Subcutaneous abdominal adipose tissue (tissue), 5 donors: ENCODE results near the gene SETBP1.

Source experiments
- H3K27ac ChIP-seq: one replicate; pipeline ENCODE4 v1.7.0; 2013; ENCODE audit warnings: low read depth, mild to moderate bottlenecking, inconsistent platforms, low read length, moderate library complexity
- H3K27me3 ChIP-seq, 5 donors: one replicate each; pipeline ENCODE4 v1.7.0; 2013; ENCODE audit warnings: low read length in 5 of 5, inconsistent platforms in 1 of 5; ENCODE audit not compliant: control insufficient read depth in 5 of 5, insufficient read depth in 4 of 5
- H3K36me3 ChIP-seq, 5 donors: one replicate each; pipeline ENCODE4 v1.7.0; 2013; ENCODE audit warnings: low read length in 5 of 5; ENCODE audit not compliant: control insufficient read depth in 5 of 5, insufficient read depth in 5 of 5
- H3K4me1 ChIP-seq, 5 donors: one replicate each; pipeline ENCODE4 v1.7.0; 2013; ENCODE audit warnings: low read length in 5 of 5, mild to moderate bottlenecking in 3 of 5, moderate library complexity in 1 of 5; ENCODE audit not compliant: control insufficient read depth in 5 of 5, insufficient read depth in 5 of 5
- H3K4me3 ChIP-seq, 5 donors: one replicate each; pipeline ENCODE4 v1.7.0; 2013; ENCODE audit warnings: low read length in 5 of 5, low read depth in 1 of 5
- H3K9ac ChIP-seq, 5 donors: one replicate each; pipeline ENCODE4 v1.7.0; 2013; ENCODE audit warnings: low read length in 5 of 5, mild to moderate bottlenecking in 4 of 5, moderate library complexity in 3 of 5
- H3K9me3 ChIP-seq, 5 donors: one replicate each; pipeline ENCODE4 v1.7.0; 2013; ENCODE audit warnings: low read length in 5 of 5; ENCODE audit not compliant: control insufficient read depth in 5 of 5
- donor health status: healthy.
- donor health status: healthy.
- donor health status: healthy.
- donor health status: healthy.
- donor health status: healthy.

Gene SETBP1

DNA sequence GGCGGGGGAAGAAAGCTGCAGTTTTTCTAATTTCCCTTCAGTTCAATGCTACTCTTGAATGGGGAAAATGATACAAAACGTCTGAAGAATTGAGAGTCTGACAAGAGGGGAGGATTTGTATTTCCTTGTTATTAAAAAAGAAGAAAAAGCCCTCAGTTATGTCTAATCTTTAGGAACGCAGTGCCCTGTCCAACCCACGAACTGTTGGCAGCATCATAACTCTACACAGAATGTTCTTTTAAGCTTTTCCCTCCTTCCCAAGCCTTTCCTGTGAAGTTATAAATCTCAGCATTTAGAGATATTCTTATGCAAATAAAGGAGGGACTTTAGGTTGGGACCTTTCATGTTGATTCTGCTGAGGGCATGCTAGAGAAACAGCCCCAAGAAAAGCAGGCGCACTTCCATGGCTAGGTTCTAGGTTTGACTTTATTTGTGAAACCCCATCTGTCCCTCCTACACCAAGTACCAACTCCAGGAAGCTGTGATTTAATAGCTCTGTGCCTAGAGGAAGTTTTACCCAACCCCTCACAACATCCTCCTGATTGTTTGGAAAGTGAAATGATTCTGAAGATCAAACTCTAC, 288.6 kb downstream of the SETBP1 start:
- H3K4me3 ChIP-seq: no peak overlapping the region
- H3K9ac ChIP-seq: no peak overlapping the region
- no peaks in the 10 kb centered on the region for H3K36me3 ChIP-seq
- no peaks in the 10 kb centered on the region for H3K27me3 ChIP-seq
- no peaks in the 10 kb centered on the region for H3K9me3 ChIP-seq
- H3K4me1 ChIP-seq: peaks cover 0 to 1% (median 0%) of the 10 kb centered on the region in 5 donors
- H3K27ac ChIP-seq: no peak overlapping the region

- H3K27ac ChIP-seq: no peak overlapping the region
- no peaks in the 10 kb centered on the region for H3K27me3 ChIP-seq
- no peak overlapping the region for H3K9ac ChIP-seq
- no peaks in the 10 kb centered on the region for H3K4me1 ChIP-seq
- H3K4me3 ChIP-seq: no peak overlapping the region
- no peaks in the 10 kb centered on the region for H3K9me3 ChIP-seq
- H3K36me3 ChIP-seq: no peaks in the 10 kb centered on the region
Measured at GRCh38 chr18:44973282-44973681, 292.6 kb downstream of the SETBP1 start.

DNA sequence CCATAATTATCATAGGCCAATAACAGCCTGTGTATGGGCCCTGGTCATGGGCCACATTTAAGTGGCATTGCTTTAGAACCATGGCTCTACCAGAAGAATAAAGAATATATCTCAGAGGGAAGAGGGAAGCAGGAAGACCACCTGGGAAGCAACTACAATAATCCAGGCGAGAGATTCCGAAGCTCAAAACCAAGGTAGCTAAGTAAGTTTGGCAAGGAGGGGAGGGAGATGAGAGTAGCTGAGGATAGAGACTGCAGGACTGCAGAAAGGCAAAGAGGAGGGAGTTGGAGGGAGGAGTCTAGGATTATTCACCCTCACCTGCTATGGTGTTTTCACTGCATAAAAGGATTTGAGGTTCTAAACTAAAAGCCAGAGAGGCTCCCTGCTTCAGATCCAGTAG, 293.5 kb downstream of the SETBP1 start:
- no peaks in the 10 kb centered on the region for H3K4me1 ChIP-seq
- no peaks in the 10 kb centered on the region for H3K9me3 ChIP-seq
- no peak overlapping the region for H3K9ac ChIP-seq
- no peak overlapping the region for H3K27ac ChIP-seq
- H3K4me3 ChIP-seq: no peak overlapping the region
- H3K36me3 ChIP-seq: no peaks in the 10 kb centered on the region
- H3K27me3 ChIP-seq: no peaks in the 10 kb centered on the region

- Histone ChIP-seq H3K27ac (no peak overlapping the region), H3K4me1 (no peaks in the 10 kb centered on the region), H3K27me3 (no peaks in the 10 kb centered on the region), H3K9ac (no peak overlapping the region), H3K36me3 (no peaks in the 10 kb centered on the region), H3K4me3 (no peak overlapping the region), H3K9me3 (no peaks in the 10 kb centered on the region)
Measured at GRCh38 chr18:44977856-44978255, 297.2 kb downstream of the SETBP1 start.

- H3K27me3 ChIP-seq: no peaks in the 10 kb centered on the region
- no peak overlapping the region for H3K4me3 ChIP-seq
- no peaks in the 10 kb centered on the region for H3K9me3 ChIP-seq
- H3K36me3 ChIP-seq: no peaks in the 10 kb centered on the region
- H3K4me1 ChIP-seq: no peaks in the 10 kb centered on the region
- no peak overlapping the region for H3K27ac ChIP-seq
- no peak overlapping the region for H3K9ac ChIP-seq
Measured at GRCh38 chr18:44979748-44980147, 299.1 kb downstream of the SETBP1 start.

DNA sequence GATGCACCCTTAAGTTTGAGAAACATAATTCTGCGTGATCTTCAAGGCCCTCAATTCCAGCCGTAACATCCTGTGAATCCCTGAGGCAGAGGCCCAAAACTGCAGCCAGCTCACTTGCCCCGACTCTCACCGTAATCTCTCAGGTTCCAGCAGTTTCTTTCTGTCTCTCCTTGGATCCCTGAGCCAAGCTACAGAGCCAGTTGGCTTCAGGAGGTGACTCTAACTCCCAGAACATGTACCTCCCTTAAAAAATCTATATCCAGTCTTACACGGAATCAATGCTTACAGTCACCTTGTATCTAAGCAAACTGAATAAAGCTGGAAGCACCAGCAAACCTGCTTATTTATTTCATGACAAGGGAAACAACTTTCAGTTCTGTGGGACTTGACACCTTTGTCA, 300.4 kb downstream of the SETBP1 start:
- no peaks in the 10 kb centered on the region for H3K9me3 ChIP-seq
- no peaks in the 10 kb centered on the region for H3K27me3 ChIP-seq
- no peaks in the 10 kb centered on the region for H3K36me3 ChIP-seq
- peaks cover 0 to 4% (median 0%) of the 10 kb centered on the region in 5 donors for H3K4me1 ChIP-seq
- no peak overlapping the region for H3K27ac ChIP-seq
- no peak overlapping the region for H3K4me3 ChIP-seq
- no peak overlapping the region for H3K9ac ChIP-seq

DNA sequence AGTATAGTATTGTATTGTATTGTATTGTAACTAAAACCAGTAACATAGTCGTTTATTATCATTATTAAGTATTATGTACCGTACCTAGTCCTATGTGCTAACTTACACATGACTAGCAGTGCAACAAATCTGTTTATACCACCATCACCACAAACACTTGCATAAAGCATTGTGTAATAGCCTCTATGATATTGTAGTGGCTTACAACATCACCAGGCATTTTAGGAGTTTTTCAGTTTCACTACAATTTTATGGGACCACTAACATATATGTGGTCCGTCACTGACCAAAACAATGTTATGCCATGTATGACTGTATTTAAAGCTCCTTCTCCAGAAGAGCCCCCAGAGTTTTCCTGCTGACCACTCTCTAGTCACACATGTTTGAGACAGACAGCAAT, 306.2 kb downstream of the SETBP1 start:
- Histone ChIP-seq H3K27me3 (no peaks in the 10 kb centered on the region), H3K9me3 (peaks cover 0 to 7% (median 0%) of the 10 kb centered on the region in 5 donors), H3K4me1 (peaks cover 0 to 12% (median 5%) of the 10 kb centered on the region in 5 donors), H3K27ac (no peak overlapping the region), H3K9ac (no peak overlapping the region), H3K36me3 (no peaks in the 10 kb centered on the region), H3K4me3 (no peak overlapping the region)

GRCh38 chr18:44987371-44987770, 306.7 kb downstream of the SETBP1 start:
- peaks cover 0 to 12% (median 5%) of the 10 kb centered on the region in 5 donors for H3K4me1 ChIP-seq
- H3K27me3 ChIP-seq: no peaks in the 10 kb centered on the region
- no peak overlapping the region for H3K9ac ChIP-seq
- no peak overlapping the region for H3K4me3 ChIP-seq
- H3K9me3 ChIP-seq: peaks cover 0 to 7% (median 0%) of the 10 kb centered on the region in 5 donors
- H3K27ac ChIP-seq: no peak overlapping the region
- H3K36me3 ChIP-seq: no peaks in the 10 kb centered on the region

DNA sequence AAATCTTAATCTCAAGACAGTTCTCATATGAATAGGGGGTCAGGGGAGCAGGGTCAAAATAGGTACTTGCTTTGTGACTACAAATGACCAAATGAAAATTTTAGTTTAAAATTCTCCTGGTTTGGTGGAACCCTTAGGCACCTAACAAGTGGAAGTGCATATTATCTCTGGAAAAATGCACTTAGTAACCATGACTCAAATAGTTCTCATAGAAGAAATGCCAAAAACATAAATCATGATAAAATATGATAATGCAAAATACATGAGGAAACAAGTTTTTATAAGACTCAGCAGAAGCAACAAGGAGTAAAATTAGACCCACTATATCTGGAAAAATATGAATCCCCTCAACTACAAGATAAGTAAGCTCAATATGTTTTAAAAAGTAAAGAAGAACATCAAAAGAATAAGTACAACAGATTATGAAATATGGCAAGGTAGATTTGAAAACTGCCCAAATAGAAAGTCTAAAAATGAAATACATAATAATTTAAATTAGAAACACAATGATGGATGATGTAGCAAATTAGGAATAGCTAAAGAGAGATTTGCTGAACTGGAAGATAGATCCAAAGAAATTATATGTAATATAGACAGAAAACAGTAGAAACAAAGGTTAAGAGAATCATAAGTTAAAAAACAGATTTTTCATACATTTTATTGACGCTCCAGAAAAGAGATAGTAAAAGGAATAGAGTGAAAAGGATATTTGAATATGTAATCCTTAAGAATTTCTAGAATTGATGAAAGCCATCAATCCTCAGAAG, 308.3 kb downstream of the SETBP1 start:
- H3K4me1 ChIP-seq: peaks cover 0 to 12% (median 5%) of the 10 kb centered on the region in 5 donors
- no peaks in the 10 kb centered on the region for H3K27me3 ChIP-seq
- H3K36me3 ChIP-seq: no peaks in the 10 kb centered on the region
- H3K27ac ChIP-seq: no peak overlapping the region
- H3K9ac ChIP-seq: no peak overlapping the region
- peaks cover 0 to 7% (median 0%) of the 10 kb centered on the region in 5 donors for H3K9me3 ChIP-seq
- H3K4me3 ChIP-seq: no peak overlapping the region

DNA sequence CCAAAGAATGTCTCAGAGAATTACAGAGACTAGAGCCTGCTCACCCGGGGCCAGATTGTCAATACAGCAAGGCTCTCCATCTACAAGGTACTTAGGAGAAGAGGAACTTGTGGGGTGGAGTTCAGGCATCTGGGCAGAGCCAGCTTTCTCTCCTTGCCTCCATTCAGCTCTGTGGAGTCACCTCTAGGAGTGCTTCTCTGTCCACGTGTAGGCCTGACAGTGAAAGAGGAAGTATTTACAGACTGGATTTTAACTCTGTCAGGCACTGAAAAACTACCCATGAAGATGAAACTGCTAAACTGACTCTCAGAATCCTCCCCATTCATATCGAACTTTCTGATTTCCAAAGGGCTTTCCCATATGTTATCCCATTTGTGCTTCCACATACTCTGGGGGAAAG, 315.6 kb downstream of the SETBP1 start:
- H3K4me3 ChIP-seq: no peak overlapping the region
- no peak overlapping the region for H3K27ac ChIP-seq
- peaks cover 0 to 3% (median 0%) of the 10 kb centered on the region in 5 donors for H3K9me3 ChIP-seq
- H3K36me3 ChIP-seq: no peaks in the 10 kb centered on the region
- H3K4me1 ChIP-seq: no peaks in the 10 kb centered on the region
- H3K9ac ChIP-seq: no peak overlapping the region
- H3K27me3 ChIP-seq: no peaks in the 10 kb centered on the region
